ENCODE measurements around the gene RSPH1.

DNA sequence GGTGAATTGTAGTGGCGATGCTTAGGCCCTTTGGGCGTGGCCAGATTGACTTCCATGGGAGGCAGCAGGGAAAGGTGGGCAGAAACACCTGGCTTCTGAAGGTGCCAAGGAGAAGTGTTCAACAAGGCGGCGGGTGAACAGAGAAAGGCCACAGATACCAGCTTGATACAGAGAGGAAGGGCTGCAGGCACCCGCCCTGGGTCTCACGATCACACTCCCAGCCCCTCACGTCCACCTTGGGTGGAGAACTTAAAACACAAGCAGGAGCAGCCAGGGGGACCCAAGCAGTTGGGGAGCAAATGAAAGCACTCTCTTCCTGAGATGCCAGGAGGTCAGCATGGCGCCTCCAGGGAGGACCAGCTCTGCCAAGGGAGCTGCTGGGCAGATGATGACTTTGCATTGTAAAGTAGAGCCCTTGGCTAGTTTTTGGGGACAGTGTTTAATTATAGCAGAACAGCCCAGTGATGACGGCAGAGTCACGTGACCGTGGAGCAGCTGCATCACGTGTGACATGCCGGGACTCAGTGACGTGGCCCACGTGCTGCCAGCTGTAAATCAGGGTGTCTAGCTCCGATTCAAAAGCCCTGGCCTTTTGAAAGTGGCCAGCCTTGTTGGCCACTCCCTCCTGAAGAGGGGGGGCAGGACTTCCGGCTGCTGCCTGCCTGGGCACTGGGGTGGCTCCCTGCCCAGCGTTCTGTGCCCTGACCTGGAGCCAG, 36.6 kb upstream of the RSPH1 start:
- TF ChIP-seq POLR2AphosphoS5 (IDR thresholded peaks at IDR 0.05; ENCODE audit: low read depth, low read length) (no peak), EZH2phosphoT487 (IDR thresholded peaks at IDR 0.05; ENCODE audit: borderline replicate concordance, low read depth) (no peak), MXI1 (IDR thresholded peaks at IDR 0.05; ENCODE audit: low read depth, low read length) (no peak), RFX5 (IDR thresholded peaks at IDR 0.05; ENCODE audit: low read length) (no peak), EP300 (IDR thresholded peaks at IDR 0.05; ENCODE audit: borderline replicate concordance in 1 of 2, low read depth in 1 of 2, low read length in 1 of 2) (no peak), SMC3 (IDR thresholded peaks at IDR 0.05; ENCODE audit: low read depth, low read length) (no peak), JUND (IDR thresholded peaks at IDR 0.05) (no peak), RXRA (IDR thresholded peaks at IDR 0.05; ENCODE audit: borderline replicate concordance, low read depth) (no peak)
- TF ChIP-seq, protein P1, sequence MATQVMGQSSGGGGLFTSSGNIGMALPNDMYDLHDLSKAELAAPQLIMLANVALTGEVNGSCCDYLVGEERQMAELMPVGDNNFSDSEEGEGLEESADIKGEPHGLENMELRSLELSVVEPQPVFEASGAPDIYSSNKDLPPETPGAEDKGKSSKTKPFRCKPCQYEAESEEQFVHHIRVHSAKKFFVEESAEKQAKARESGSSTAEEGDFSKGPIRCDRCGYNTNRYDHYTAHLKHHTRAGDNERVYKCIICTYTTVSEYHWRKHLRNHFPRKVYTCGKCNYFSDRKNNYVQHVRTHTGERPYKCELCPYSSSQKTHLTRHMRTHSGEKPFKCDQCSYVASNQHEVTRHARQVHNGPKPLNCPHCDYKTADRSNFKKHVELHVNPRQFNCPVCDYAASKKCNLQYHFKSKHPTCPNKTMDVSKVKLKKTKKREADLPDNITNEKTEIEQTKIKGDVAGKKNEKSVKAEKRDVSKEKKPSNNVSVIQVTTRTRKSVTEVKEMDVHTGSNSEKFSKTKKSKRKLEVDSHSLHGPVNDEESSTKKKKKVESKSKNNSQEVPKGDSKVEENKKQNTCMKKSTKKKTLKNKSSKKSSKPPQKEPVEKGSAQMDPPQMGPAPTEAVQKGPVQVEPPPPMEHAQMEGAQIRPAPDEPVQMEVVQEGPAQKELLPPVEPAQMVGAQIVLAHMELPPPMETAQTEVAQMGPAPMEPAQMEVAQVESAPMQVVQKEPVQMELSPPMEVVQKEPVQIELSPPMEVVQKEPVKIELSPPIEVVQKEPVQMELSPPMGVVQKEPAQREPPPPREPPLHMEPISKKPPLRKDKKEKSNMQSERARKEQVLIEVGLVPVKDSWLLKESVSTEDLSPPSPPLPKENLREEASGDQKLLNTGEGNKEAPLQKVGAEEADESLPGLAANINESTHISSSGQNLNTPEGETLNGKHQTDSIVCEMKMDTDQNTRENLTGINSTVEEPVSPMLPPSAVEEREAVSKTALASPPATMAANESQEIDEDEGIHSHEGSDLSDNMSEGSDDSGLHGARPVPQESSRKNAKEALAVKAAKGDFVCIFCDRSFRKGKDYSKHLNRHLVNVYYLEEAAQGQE (IDR thresholded peaks at IDR 0.05; ENCODE audit: low read depth, low read length), result no peak
- TF ChIP-seq, protein P2, sequence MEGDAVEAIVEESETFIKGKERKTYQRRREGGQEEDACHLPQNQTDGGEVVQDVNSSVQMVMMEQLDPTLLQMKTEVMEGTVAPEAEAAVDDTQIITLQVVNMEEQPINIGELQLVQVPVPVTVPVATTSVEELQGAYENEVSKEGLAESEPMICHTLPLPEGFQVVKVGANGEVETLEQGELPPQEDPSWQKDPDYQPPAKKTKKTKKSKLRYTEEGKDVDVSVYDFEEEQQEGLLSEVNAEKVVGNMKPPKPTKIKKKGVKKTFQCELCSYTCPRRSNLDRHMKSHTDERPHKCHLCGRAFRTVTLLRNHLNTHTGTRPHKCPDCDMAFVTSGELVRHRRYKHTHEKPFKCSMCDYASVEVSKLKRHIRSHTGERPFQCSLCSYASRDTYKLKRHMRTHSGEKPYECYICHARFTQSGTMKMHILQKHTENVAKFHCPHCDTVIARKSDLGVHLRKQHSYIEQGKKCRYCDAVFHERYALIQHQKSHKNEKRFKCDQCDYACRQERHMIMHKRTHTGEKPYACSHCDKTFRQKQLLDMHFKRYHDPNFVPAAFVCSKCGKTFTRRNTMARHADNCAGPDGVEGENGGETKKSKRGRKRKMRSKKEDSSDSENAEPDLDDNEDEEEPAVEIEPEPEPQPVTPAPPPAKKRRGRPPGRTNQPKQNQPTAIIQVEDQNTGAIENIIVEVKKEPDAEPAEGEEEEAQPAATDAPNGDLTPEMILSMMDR (IDR thresholded peaks at IDR 0.05), result no peak
